Lower lobe of right lung (tissue), 2 donors: ENCODE results near the gene MSI2. TPM values are rescaled to one million over a fixed set of nuclear protein-coding genes. Genes with fewer than 3 reads are reported as not detected.

Source experiments
- ATAC-seq, 2 donors: fragments of 200-7000 bp; cut with Tn5 transposase; one replicate each; pipeline ENCODE4 v1.9.1; 2020 to 2022; ENCODE audit warnings: mild to moderate bottlenecking in 2 of 2, moderate library complexity in 2 of 2
- DNase-seq: peaks from one replicate; pipeline ENCODE4 v3.0.0-alpha.2; 2020
- H3K27ac ChIP-seq: fragments of 200-600 bp; one replicate; pipeline ENCODE4 v1.8.0; 2022
- H3K27me3 ChIP-seq: fragments of 200-600 bp; one replicate; pipeline ENCODE4 v1.8.0; 2022; ENCODE audit warnings: low read depth
- H3K36me3 ChIP-seq: fragments of 200-600 bp; one replicate; pipeline ENCODE4 v1.8.0; 2022; ENCODE audit warnings: mild to moderate bottlenecking
- H3K4me1 ChIP-seq: fragments of 200-600 bp; one replicate; pipeline ENCODE4 v1.8.0; 2022
- H3K4me3 ChIP-seq: fragments of 200-600 bp; one replicate; pipeline ENCODE4 v1.8.0; 2022; ENCODE audit warnings: mild to moderate bottlenecking
- H3K9me3 ChIP-seq: fragments of 200-600 bp; one replicate; pipeline ENCODE4 v1.8.0; 2022
- intact Hi-C: fragments of 100-400 bp; cut with DNase I; formaldehyde crosslinking; loops from one replicate; pipeline ENCODE4 v1.11.0; 2022
- total RNA-seq: library from RNA; stranded (reverse); fragmentation: NEBNext Ultra II Directional; extraction: Animal tissue kit (Norgen Biotek cat#: 25700); gene quantifications from one replicate; pipeline ENCODE4 v1.2.1, GENCODE V29; 2021
- TF ChIP-seq, protein P1 (sequence below): fragments of 200-600 bp; IDR thresholded peaks from one replicate; pipeline ENCODE4 v1.8.0; 2022; ENCODE audit warnings: antibody characterized with exemption, mild to moderate bottlenecking
- donor health status: DM: no; HTN: yes; CAD: no; lungs with severe emphysema.

MSI2 gene
- total RNA-seq, 1 donor from 2014 or later = 43.9 TPM

DNA sequence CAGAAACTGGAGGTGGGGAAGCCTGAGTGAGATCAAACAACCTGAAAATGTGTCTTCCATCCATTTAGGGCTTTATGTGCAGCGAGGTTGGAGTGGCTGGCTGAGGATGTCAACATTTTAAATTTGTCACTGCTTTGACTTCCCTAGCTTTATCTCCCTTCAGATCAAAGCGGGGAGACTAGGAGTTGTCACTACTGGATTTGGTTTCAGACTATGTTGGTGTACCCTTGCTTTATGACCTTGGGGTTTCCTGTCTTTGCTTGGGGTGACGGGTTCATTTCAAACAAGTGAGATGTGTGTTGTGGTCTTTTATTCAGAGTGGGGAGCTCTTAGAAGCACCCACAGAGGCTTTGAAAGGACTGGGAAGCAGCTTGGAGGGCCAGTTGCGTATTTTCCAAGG is 25.6 kb downstream of the MSI2 start:
- H3K27ac ChIP-seq = no peak overlapping the region
- peaks cover 5% of the 10 kb centered on the region for H3K36me3 ChIP-seq
- no peaks in the 10 kb centered on the region for H3K4me1 ChIP-seq
- no peak overlapping the region for H3K4me3 ChIP-seq
- no peaks in the 10 kb centered on the region for H3K9me3 ChIP-seq
- H3K27me3 ChIP-seq = no peaks in the 10 kb centered on the region
- ATAC-seq (no peak), DNase-seq (no peak)
- intact Hi-C loops = no loop called here
- TF ChIP-seq, protein P1, sequence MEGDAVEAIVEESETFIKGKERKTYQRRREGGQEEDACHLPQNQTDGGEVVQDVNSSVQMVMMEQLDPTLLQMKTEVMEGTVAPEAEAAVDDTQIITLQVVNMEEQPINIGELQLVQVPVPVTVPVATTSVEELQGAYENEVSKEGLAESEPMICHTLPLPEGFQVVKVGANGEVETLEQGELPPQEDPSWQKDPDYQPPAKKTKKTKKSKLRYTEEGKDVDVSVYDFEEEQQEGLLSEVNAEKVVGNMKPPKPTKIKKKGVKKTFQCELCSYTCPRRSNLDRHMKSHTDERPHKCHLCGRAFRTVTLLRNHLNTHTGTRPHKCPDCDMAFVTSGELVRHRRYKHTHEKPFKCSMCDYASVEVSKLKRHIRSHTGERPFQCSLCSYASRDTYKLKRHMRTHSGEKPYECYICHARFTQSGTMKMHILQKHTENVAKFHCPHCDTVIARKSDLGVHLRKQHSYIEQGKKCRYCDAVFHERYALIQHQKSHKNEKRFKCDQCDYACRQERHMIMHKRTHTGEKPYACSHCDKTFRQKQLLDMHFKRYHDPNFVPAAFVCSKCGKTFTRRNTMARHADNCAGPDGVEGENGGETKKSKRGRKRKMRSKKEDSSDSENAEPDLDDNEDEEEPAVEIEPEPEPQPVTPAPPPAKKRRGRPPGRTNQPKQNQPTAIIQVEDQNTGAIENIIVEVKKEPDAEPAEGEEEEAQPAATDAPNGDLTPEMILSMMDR = no peak

- Histone ChIP-seq H3K36me3 (peaks cover 5% of the 10 kb centered on the region), H3K4me1 (no peaks in the 10 kb centered on the region), H3K27me3 (no peaks in the 10 kb centered on the region), H3K27ac (no peak overlapping the region), H3K4me3 (no peak overlapping the region), H3K9me3 (no peaks in the 10 kb centered on the region)
- ATAC-seq (no peak), DNase-seq (no peak)
- TF ChIP-seq, protein P1 = no peak
- intact Hi-C loops = no loop called here
These were observed 26.0 kb downstream of the MSI2 start for GRCh38 chr17:57282296-57282695.

GRCh38 chr17:57283203-57283971 is 27.1 kb downstream of the MSI2 start:
- ATAC-seq (no peak), DNase-seq (no peak)
- Histone ChIP-seq H3K36me3 (peaks cover 5% of the 10 kb centered on the region), H3K4me1 (no peaks in the 10 kb centered on the region), H3K27ac (no peak overlapping the region), H3K9me3 (no peaks in the 10 kb centered on the region), H3K27me3 (no peaks in the 10 kb centered on the region), H3K4me3 (no peak overlapping the region)
- intact Hi-C loops = no loop called here
- TF ChIP-seq, protein P1 = no peak

DNA sequence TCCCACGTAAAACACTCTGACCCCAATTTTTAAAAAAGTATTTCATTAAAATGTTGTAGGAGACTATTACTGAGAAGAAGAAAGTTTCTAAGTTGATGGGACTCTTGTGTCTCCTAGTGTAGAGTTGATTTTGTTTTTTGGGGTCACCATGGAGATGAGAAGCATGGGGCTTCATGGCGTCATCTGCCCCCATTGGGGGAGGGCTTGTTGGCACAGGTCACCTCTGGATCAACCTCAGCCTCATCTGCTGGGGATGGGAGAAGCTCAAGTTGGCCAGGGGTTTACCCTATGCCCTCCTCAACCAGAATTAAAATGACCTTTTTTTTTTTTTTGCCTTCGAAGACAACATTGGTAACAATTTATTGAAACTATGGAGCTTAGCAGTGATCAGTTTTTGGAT is 28.3 kb downstream of the MSI2 start:
- Histone ChIP-seq H3K27ac (no peak overlapping the region), H3K9me3 (no peaks in the 10 kb centered on the region), H3K4me1 (no peaks in the 10 kb centered on the region), H3K4me3 (no peak overlapping the region), H3K27me3 (no peaks in the 10 kb centered on the region), H3K36me3 (peaks cover 5% of the 10 kb centered on the region)
- intact Hi-C loops = no loop called here
- ATAC-seq (no peak), DNase-seq (no peak)
- TF ChIP-seq, protein P1 = no peak

GRCh38 chr17:57284984-57285646 is 28.8 kb downstream of the MSI2 start:
- no peak overlapping the region for H3K27ac ChIP-seq
- intact Hi-C loops = no loop called here
- H3K4me1 ChIP-seq = no peaks in the 10 kb centered on the region
- TF ChIP-seq, protein P1 = no peak
- DNase-seq (no peak), ATAC-seq (no peak)
- H3K9me3 ChIP-seq = no peaks in the 10 kb centered on the region
- H3K36me3 ChIP-seq = peaks cover 5% of the 10 kb centered on the region
- no peaks in the 10 kb centered on the region for H3K27me3 ChIP-seq
- no peak overlapping the region for H3K4me3 ChIP-seq
